CD14-positive monocyte (primary cell): ENCODE measurements around the gene TAF1B. TPM values are rescaled to one million over a fixed set of nuclear protein-coding genes. Genes with fewer than 3 reads are reported as not detected.
"Not testable (repeated sequence)": the region's sequence is repeated elsewhere in the genome, so short reads cannot be mapped to it uniquely, and the experiment has no call there.

Experiments used
- DNase-seq, 3 donors: peaks; one replicate each; pipeline ENCODE4 v3.0.0-alpha.2; 2011 to 2022
- H2AFZ ChIP-seq: 2 replicates; pipeline ENCODE4 v1.6.0; 2012; ENCODE audit warnings: mild to moderate bottlenecking, low read depth, low read length, inconsistent platforms; ENCODE audit not compliant: insufficient read depth, poor library complexity, severe bottlenecking
- H3K27ac ChIP-seq, 2 donors: 1 replicate in 1 of 2; 2 replicates in 1 of 2; pipeline ENCODE4 v1.5.1; 2012 to 2013; ENCODE audit warnings: low read length in 2 of 2, control low read depth in 1 of 2, inconsistent platforms in 1 of 2, low read depth in 1 of 2, mild to moderate bottlenecking in 1 of 2
- H3K27me3 ChIP-seq, 2 donors: one replicate each; pipeline versions ENCODE4 v1.6.0 to v1.6.1; 2011 to 2013; ENCODE audit warnings: low read length in 2 of 2; ENCODE audit not compliant: control insufficient read depth in 2 of 2, insufficient read depth in 2 of 2
- H3K36me3 ChIP-seq, 2 donors: replicated peaks in 1 of 2; 1 replicate in 1 of 2; 2 replicates in 1 of 2; pipeline versions ENCODE4 v1.5.1 to v1.6.1; 2012 to 2013; ENCODE audit warnings: low read length in 2 of 2, control low read depth in 1 of 2, inconsistent platforms in 1 of 2, mild to moderate bottlenecking in 1 of 2; ENCODE audit not compliant: insufficient read depth in 2 of 2, control insufficient read depth in 1 of 2
- H3K4me1 ChIP-seq, 2 donors: 1 replicate in 1 of 2; 2 replicates in 1 of 2; pipeline versions ENCODE4 v1.5.1 to v1.6.1; 2012 to 2013; ENCODE audit warnings: low read length in 2 of 2, control low read depth in 1 of 2, inconsistent platforms in 1 of 2, mild to moderate bottlenecking in 1 of 2, moderate library complexity in 1 of 2; ENCODE audit not compliant: insufficient read depth in 2 of 2, control insufficient read depth in 1 of 2
- H3K4me2 ChIP-seq: replicated peaks from 2 replicates; pipeline ENCODE3; 2012; ENCODE audit warnings: low read length, moderate library complexity, mild to moderate bottlenecking; ENCODE audit not compliant: poor library complexity, severe bottlenecking; ENCODE audit errors: extremely low read depth
- H3K4me3 ChIP-seq, 3 experiments: fragments of 200-600 bp in 1 of 3; sonication (generic) in 1 of 3; replicated peaks in 1 of 3; 1 replicate in 2 of 3; 2 replicates in 1 of 3; pipeline ENCODE4 v1.5.1; 2011 to 2013; ENCODE audit warnings: low read length in 3 of 3, mild to moderate bottlenecking in 3 of 3, control low read depth in 2 of 3, low read depth in 2 of 3, inconsistent platforms in 1 of 3, moderate library complexity in 1 of 3
- H3K79me2 ChIP-seq: 2 replicates; pipeline ENCODE4 v1.6.0; 2012; ENCODE audit warnings: mild to moderate bottlenecking, control low read depth, inconsistent platforms, low read length, moderate library complexity; ENCODE audit not compliant: insufficient read depth
- H3K9ac ChIP-seq: 2 replicates; pipeline ENCODE4 v1.6.0; 2017; ENCODE audit warnings: low read length, mild to moderate bottlenecking; ENCODE audit not compliant: insufficient read depth, poor library complexity, severe bottlenecking
- H3K9me3 ChIP-seq, 2 donors: replicated peaks in 1 of 2; 1 replicate in 1 of 2; 2 replicates in 1 of 2; pipeline versions ENCODE4 v1.5.1 to v1.6.1; 2012 to 2013; ENCODE audit warnings: low read length in 2 of 2, control low read depth in 1 of 2; ENCODE audit not compliant: control insufficient read depth in 1 of 2, insufficient read depth in 1 of 2
- H4K20me1 ChIP-seq: 2 replicates; pipeline ENCODE4 v1.6.0; 2012; ENCODE audit warnings: mild to moderate bottlenecking, low read length, control low read depth, moderate library complexity; ENCODE audit not compliant: insufficient read depth
- H3K27ac Mint-ChIP-seq, 7 donors: one replicate each; pipeline ENCODE4 v1.8.0; 2020; ENCODE audit warnings: mild to moderate bottlenecking in 7 of 7, mixed read lengths in 7 of 7, moderate library complexity in 6 of 7, inconsistent platforms in 2 of 7
- H3K27me3 Mint-ChIP-seq, 3 donors: one replicate each; pipeline ENCODE4 v1.8.0; 2021 to 2022; ENCODE audit warnings: low read depth in 3 of 3, mild to moderate bottlenecking in 3 of 3, mixed read lengths in 3 of 3, moderate library complexity in 3 of 3, inconsistent platforms in 1 of 3
- H3K36me3 Mint-ChIP-seq, 2 donors: one replicate each; pipeline ENCODE4 v1.8.0; 2020; ENCODE audit warnings: mixed read lengths in 2 of 2, inconsistent platforms in 1 of 2, mild to moderate bottlenecking in 1 of 2
- H3K4me1 Mint-ChIP-seq: one replicate; pipeline ENCODE4 v1.8.0; 2020; ENCODE audit warnings: mild to moderate bottlenecking, mixed read lengths
- H3K4me3 Mint-ChIP-seq, 2 donors: one replicate each; pipeline ENCODE4 v1.8.0; 2020; ENCODE audit warnings: mild to moderate bottlenecking in 2 of 2, mixed read lengths in 2 of 2, moderate library complexity in 1 of 2
- H3K9me3 Mint-ChIP-seq, 7 donors: one replicate each; pipeline ENCODE4 v1.8.0; 2020 to 2022; ENCODE audit warnings: mixed read lengths in 7 of 7, mild to moderate bottlenecking in 6 of 7, moderate library complexity in 6 of 7, inconsistent platforms in 2 of 7
- CTCF ChIP-seq: fragments of 200-600 bp; IDR thresholded peaks from one replicate; pipeline ENCODE4 v1.8.0; 2022; ENCODE audit warnings: antibody characterized with exemption, mild to moderate bottlenecking
- WGBS: methylation state at CpG from one replicate; pipeline ENCODE4 v1.1.5; 2013; ENCODE audit warnings: missing lambda C conversion rate; ENCODE audit not compliant: insufficient coverage; 5-methylcytosine and 5-hydroxymethylcytosine counted together
- intact Hi-C, 2 donors: fragments of 100-400 bp; cut with micrococcal nuclease; formaldehyde crosslinking; loops; one replicate each; pipeline versions ENCODE4 v1.15.0 to v1.15.1; 2023
- polyA plus RNA-seq, 3 donors: library from polyadenylated mRNA; depleted of rRNA in 1 of 3; unstranded in 2 of 3; stranded (reverse) in 1 of 3; fragments of 300-500 nt in 2 of 3; fragments of >200 nt in 1 of 3; fragmentation: Illumina TruSeq in 2 of 3; gene quantifications; 1 replicate in 2 of 3; 2 replicates in 1 of 3; pipeline ENCODE4 v1.2.3, GENCODE V29; 2012 to 2021

The TAF1B gene
- polyA plus RNA-seq, 3 donors: 6.0 to 8.4 (median 7.2) TPM

GRCh38 chr2:9832586-9832985, 10.7 kb upstream of the TAF1B start:
- Mint-ChIP-seq H3K4me3 (peak overlapping the region in 1 of 2 donors; percentile 9), H3K36me3 (no peaks in the 10 kb centered on the region), H3K27me3 (peaks cover 2 to 17% (median 4%) of the 10 kb centered on the region in 3 donors), H3K9me3 (no peaks in the 10 kb centered on the region), H3K27ac (no peak overlapping the region), H3K4me1 (peaks cover 10% of the 10 kb centered on the region)
- Histone ChIP-seq H4K20me1 (no peaks in the 10 kb centered on the region), H3K27ac (no peak overlapping the region), H3K36me3 (no peaks in the 10 kb centered on the region), H3K79me2 (no peaks in the 10 kb centered on the region), H3K9me3 (no peaks in the 10 kb centered on the region), H3K4me1 (no peaks in the 10 kb centered on the region), H2AFZ (no peak overlapping the region), H3K27me3 (peaks cover 0 to 4% of the 10 kb centered on the region in 2 donors), H3K9ac (no peak overlapping the region), H3K4me3 (no peak overlapping the region), H3K4me2 (no peak overlapping the region)
- DNase-seq: no peak
- WGBS: no CpG with 5 or more reads among the region's 1 CpG
- intact Hi-C loops: no loop called here
- no peak for TF ChIP-seq CTCF

- intact Hi-C loops: not testable (repeated sequence)
Observed at GRCh38 chr2:9835068-9835467, 8.2 kb upstream of the TAF1B start.

More at GRCh38 chr2:9835068-9835467, 8.2 kb upstream of the TAF1B start:
- not testable (repeated sequence) for H3K9me3 Mint-ChIP-seq, H3K79me2 ChIP-seq, H2AFZ ChIP-seq, H3K9me3 ChIP-seq, H3K4me2 ChIP-seq, H3K4me3 Mint-ChIP-seq, H3K36me3 ChIP-seq, H3K4me1 ChIP-seq, H3K27ac Mint-ChIP-seq, H3K4me3 ChIP-seq, H3K27me3 Mint-ChIP-seq, H4K20me1 ChIP-seq, H3K27ac ChIP-seq, H3K36me3 Mint-ChIP-seq, DNase-seq, H3K9ac ChIP-seq, H3K27me3 ChIP-seq
- peaks cover 10% of the 10 kb centered on the region for H3K4me1 Mint-ChIP-seq
- WGBS: no CpG with 5 or more reads among the region's 1 CpG
